GM19328 (cell line): ENCODE measurements around the gene ADCY4.
"Not testable (repeated sequence)": the region's sequence is repeated elsewhere in the genome, so short reads cannot be mapped to it uniquely, and the experiment has no call there.

Source experiments
- ATAC-seq: cut with Tn5 transposase; IDR thresholded peaks from one replicate; pipeline ENCODE4 v1.9.1; 2021; ENCODE audit warnings: mild to moderate bottlenecking, moderate library complexity; ENCODE audit not compliant: unreplicated experiment

Gene ADCY4

GRCh38 chr14:24366721-24367513 is 32.0 kb upstream of the ADCY4 start:
- ATAC-seq = peak; percentile 59

GRCh38 chr14:24366413-24366720 is 31.5 kb upstream of the ADCY4 start:
- ATAC-seq = no peak

- peak; percentile 36 for ATAC-seq
Measured at GRCh38 chr14:24365600-24366412, 30.9 kb upstream of the ADCY4 start.

GRCh38 chr14:24364841-24365240 is 30.0 kb upstream of the ADCY4 start:
- ATAC-seq = no peak

GRCh38 chr14:24363401-24363800 is 28.5 kb upstream of the ADCY4 start:
- no peak for ATAC-seq

- ATAC-seq = no peak
Measured at GRCh38 chr14:24362241-24362960, 27.5 kb upstream of the ADCY4 start.

GRCh38 chr14:24361326-24361725 is 26.5 kb upstream of the ADCY4 start:
- no peak for ATAC-seq

GRCh38 chr14:24360281-24360680 is 25.4 kb upstream of the ADCY4 start:
- ATAC-seq = no peak

GRCh38 chr14:24356208-24356607 is 21.3 kb upstream of the ADCY4 start:
- ATAC-seq = no peak

GRCh38 chr14:24355009-24355408 is 20.1 kb upstream of the ADCY4 start:
- no peak for ATAC-seq

GRCh38 chr14:24354482-24354825 is 19.6 kb upstream of the ADCY4 start:
- not testable (repeated sequence) for ATAC-seq

- ATAC-seq = no peak
Measured at GRCh38 chr14:24353559-24354481, 18.9 kb upstream of the ADCY4 start.

GRCh38 chr14:24351517-24351916 is 16.6 kb upstream of the ADCY4 start:
- no peak for ATAC-seq

- no peak for ATAC-seq
Measured at GRCh38 chr14:24349742-24350141, 14.9 kb upstream of the ADCY4 start.

GRCh38 chr14:24348186-24348585 is 13.3 kb upstream of the ADCY4 start:
- no peak for ATAC-seq

- ATAC-seq = no peak
Measured at GRCh38 chr14:24347134-24347533, 12.3 kb upstream of the ADCY4 start.

GRCh38 chr14:24343795-24344660 is 9.2 kb upstream of the ADCY4 start:
- no peak for ATAC-seq

GRCh38 chr14:24342889-24343288 is 8.0 kb upstream of the ADCY4 start:
- no peak for ATAC-seq

- no peak for ATAC-seq
Measured at GRCh38 chr14:24340606-24341005, 5.7 kb upstream of the ADCY4 start.
